GM12878 (cell line): Measurements from ENCODE around the gene CNTRL. TPM values are rescaled to one million over a fixed set of nuclear protein-coding genes. Genes with fewer than 3 reads are reported as not detected.

ENCODE experiments used
- ATAC-seq: fragments of 200-7000 bp; cut with Tn5 transposase; 3 replicates; pipeline ENCODE4 v1.9.1; 2020; ENCODE audit warnings: mild to moderate bottlenecking, moderate library complexity
- BruUV-seq: library from RNA; stranded (reverse); fragments of 400-500 nt; replicated peaks from 2 replicates; lab custom pipeline; 2021; lab: Mats Ljungman, UMichigan
- CTCF ChIA-PET: fragments of 300-600 bp; sonication (Branson Sonifier 250); formaldehyde crosslinking; extraction: SDS; loops from one replicate; lab custom pipeline; 2021; ENCODE audit warnings: inconsistent platforms; lab: Yijun Ruan, JAX
- POLR2A ChIA-PET: fragments of 350-600 bp; formaldehyde crosslinking; extraction: SDS; loops from one replicate; lab custom pipeline; 2021; ENCODE audit warnings: inconsistent platforms; lab: Charles Lee
- RAD21 ChIA-PET: fragments of 300-600 bp; sonication (Branson Sonifier 250); formaldehyde crosslinking; loops from one replicate; lab custom pipeline; 2023; ENCODE audit warnings: antibody characterized with exemption; ENCODE audit not compliant: unreplicated experiment; lab: Charles Lee
- SMC1A ChIA-PET: fragments of 300-600 bp; sonication (Branson Sonifier 250); formaldehyde crosslinking; loops from one replicate; lab custom pipeline; 2023; ENCODE audit not compliant: unreplicated experiment, uncharacterized antibody; lab: Charles Lee
- DNase-seq: peaks from one replicate; pipeline ENCODE4 v3.0.0-alpha.2; 2011; ENCODE audit warnings: low read depth, low spot score
- FAIRE-seq: peaks from 3 replicates; lab custom pipeline; 2011; peaks lifted over from hg19 to GRCh38; lab: Jason Lieb, UNC
- H2AFZ ChIP-seq: 2 replicates; pipeline ENCODE4 v1.6.0; 2011; ENCODE audit warnings: low read depth, low read length, control low read depth; ENCODE audit not compliant: control insufficient read depth
- H3K27ac ChIP-seq: 2 replicates; pipeline ENCODE4 v1.5.1; 2011; ENCODE audit warnings: control low read depth; ENCODE audit not compliant: control insufficient read depth, insufficient read depth
- H3K27me3 ChIP-seq, 2 experiments: replicated peaks in 1 of 2; 2 replicates each; pipeline versions ENCODE4 v1.6.0 to v1.6.1; 2011; ENCODE audit warnings: low read length in 1 of 2; ENCODE audit not compliant: control insufficient read depth in 2 of 2, insufficient read depth in 2 of 2
- H3K36me3 ChIP-seq, 2 experiments: 2 replicates each; pipeline ENCODE4 v1.5.1; 2011; ENCODE audit warnings: low read length in 1 of 2; ENCODE audit not compliant: control insufficient read depth in 2 of 2, insufficient read depth in 2 of 2
- H3K4me1 ChIP-seq: 2 replicates; pipeline ENCODE4 v1.6.1; 2011; ENCODE audit warnings: mild to moderate bottlenecking, low read length, moderate library complexity, mixed read lengths; ENCODE audit not compliant: control insufficient read depth, insufficient read depth
- H3K4me2 ChIP-seq: 2 replicates; pipeline ENCODE4 v1.6.0; 2011; ENCODE audit warnings: control low read depth; ENCODE audit not compliant: control insufficient read depth, insufficient read depth
- H3K4me3 ChIP-seq: fragments of 200-600 bp; sonication (generic); 2 replicates; pipeline ENCODE4 v1.5.1; 2016
- H3K79me2 ChIP-seq: 2 replicates; pipeline ENCODE4 v1.6.0; 2011; ENCODE audit warnings: low read length; ENCODE audit not compliant: control insufficient read depth, insufficient read depth
- H3K9ac ChIP-seq: 2 replicates; pipeline ENCODE4 v1.8.0; 2011; ENCODE audit warnings: low read length, control low read depth, mixed read lengths; ENCODE audit not compliant: control insufficient read depth, insufficient read depth
- H3K9me3 ChIP-seq: replicated peaks from 3 replicates; pipeline ENCODE4 v1.5.1; 2011; ENCODE audit warnings: mild to moderate bottlenecking, low read length; ENCODE audit not compliant: control insufficient read depth, insufficient read depth
- H4K20me1 ChIP-seq: 2 replicates; pipeline ENCODE4 v1.6.0; 2011; ENCODE audit not compliant: control insufficient read depth, insufficient read depth
- ATF2 ChIP-seq: IDR thresholded peaks from 2 replicates; pipeline ENCODE4 v1.6.1; 2012; ENCODE audit warnings: low read length, inconsistent platforms
- BCL3 ChIP-seq: IDR thresholded peaks from 2 replicates; pipeline ENCODE4 v1.6.1; 2011; ENCODE audit warnings: borderline replicate concordance, low read depth, mild to moderate bottlenecking, moderate library complexity, low read length; ENCODE audit not compliant: insufficient read depth, poor library complexity, severe bottlenecking
- BCLAF1 ChIP-seq: fragments of 450-650 bp; IDR thresholded peaks from 2 replicates; pipeline ENCODE4 v1.6.1; 2017; ENCODE audit warnings: antibody characterized with exemption, mild to moderate bottlenecking, moderate library complexity
- CBFB ChIP-seq: IDR thresholded peaks from 2 replicates; pipeline ENCODE4 v1.6.1; 2016; ENCODE audit warnings: antibody characterized with exemption, low read depth
- CBX3 ChIP-seq: fragments of 200-600 bp; sonication (generic); IDR thresholded peaks from 2 replicates; pipeline ENCODE4 v1.6.1; 2016; ENCODE audit warnings: low read depth, borderline replicate concordance
- EED ChIP-seq: sonication (generic); IDR thresholded peaks from 2 replicates; pipeline ENCODE4 v1.6.1; 2016; ENCODE audit warnings: antibody characterized with exemption, low read depth
- GATAD2B ChIP-seq: fragments of 450-650 bp; conservative IDR thresholded peaks from 2 replicates; pipeline ENCODE4 v1.6.1; 2017; ENCODE audit warnings: low read depth, mild to moderate bottlenecking, moderate library complexity
- IKZF1 ChIP-seq: fragments of 450-650 bp; conservative IDR thresholded peaks from 2 replicates; pipeline ENCODE4 v1.6.1; 2017; ENCODE audit warnings: antibody characterized with exemption, mild to moderate bottlenecking
- PBX3 ChIP-seq: IDR thresholded peaks from 2 replicates; pipeline ENCODE4 v1.6.1; 2011; ENCODE audit warnings: mild to moderate bottlenecking, low read depth, low read length, moderate library complexity; ENCODE audit not compliant: insufficient replicate concordance
- RAD21 ChIP-seq: IDR thresholded peaks from 2 replicates; pipeline ENCODE4 v1.6.1; 2011; ENCODE audit warnings: mild to moderate bottlenecking, low read depth, low read length, moderate library complexity; ENCODE audit not compliant: insufficient read depth
- USF1 ChIP-seq: IDR thresholded peaks from 2 replicates; pipeline ENCODE4 v1.6.1; 2011; ENCODE audit warnings: borderline replicate concordance, low read depth, mild to moderate bottlenecking, moderate library complexity, mixed read lengths, low read length; ENCODE audit not compliant: insufficient read depth; ENCODE audit errors: extremely low read length
- YY1 ChIP-seq: IDR thresholded peaks from 2 replicates; pipeline ENCODE4 v1.6.1; 2011; ENCODE audit warnings: low read depth, mild to moderate bottlenecking, low read length
- WGBS: methylation state at CpG from one replicate; pipeline ENCODE4 v1.1.6; 2016; ENCODE audit warnings: low lambda C conversion rate; ENCODE audit not compliant: insufficient replicate concordance, insufficient coverage; ENCODE audit errors: missing lambda C conversion rate; 5-methylcytosine and 5-hydroxymethylcytosine counted together
- in situ Hi-C: fragments of 300-500 bp; cut with MboI; formaldehyde crosslinking; loops from 9 replicates; pipeline ENCODE4 v1.14.3; 2018; ENCODE audit warnings: mixed read lengths
- intact Hi-C: fragments of 100-400 bp; cut with micrococcal nuclease; formaldehyde crosslinking; loops from one replicate; pipeline ENCODE4 v1.14.2; 2022; ENCODE audit not compliant: unreplicated experiment
- polyA plus RNA-seq, 11 experiments: library from polyadenylated mRNA; depleted of rRNA in 4 of 11; unstranded in 6 of 11; stranded (reverse) in 5 of 11; fragments of >200 nt; fragmentation: Nextera tagmentation in 4 of 11; fragmentation: Illumina TruSeq in 1 of 11; extraction: Ambion mirVana in 4 of 11; extraction: Trizol in 1 of 11; gene quantifications; 1 replicate in 1 of 11; 2 replicates in 10 of 11; pipeline versions ENCODE4 v1.2.1 to v1.2.3, GENCODE V29; 2011 to 2016; ENCODE audit warnings: inconsistent platforms in 2 of 11, missing spikeins in 2 of 11, low read depth in 1 of 11
- total RNA-seq, 4 experiments: library from RNA; depleted of rRNA in 3 of 4; stranded (reverse); fragments of >200 nt in 3 of 4; fragmentation: Illumina TruSeq in 1 of 4; extraction: Trizol in 1 of 4; gene quantifications; 2 replicates each; pipeline versions ENCODE4 v1.2.1 to v1.2.3, GENCODE V29; 2013 to 2021

CNTRL gene
- total and polyA plus RNA-seq, 10 of the 15 experiments (the other 5 are each of a cell fraction or from before 2014, with no cell fraction given), result 20.0 to 65.4 (median 38.8) TPM

GRCh38 chr9:121150188-121150587 is 75.4 kb downstream of the CNTRL start (continued):
- TF ChIP-seq BCL3 (no peak), IKZF1 (no peak), CBX3 (no peak)

- no TSS peak for BruUV-seq
- Histone ChIP-seq H3K79me2 (no peaks in the 10 kb centered on the region), H3K4me3 (no peak overlapping the region), H3K4me1 (peaks cover 11% of the 10 kb centered on the region), H4K20me1 (no peaks in the 10 kb centered on the region), H3K27ac (no peak overlapping the region), H3K27me3 (no peaks in the 10 kb centered on the region), H3K4me2 (no peak overlapping the region), H2AFZ (no peak overlapping the region), H3K9me3 (no peaks in the 10 kb centered on the region), H3K36me3 (peaks cover 11 to 39% of the 10 kb centered on the region in 2 experiments), H3K9ac (no peak overlapping the region)
- intact Hi-C loops (loop anchor here (10.0 kb wide), 1 partner anchor 169 kb away; no protein-coding TSS in a partner anchor), in situ Hi-C loops (no loop called here)
- POLR2A ChIA-PET, result no interaction called here
- ATAC-seq, result no peak
- no peak for DNase-seq
- RAD21 ChIA-PET, result no interaction called here
- FAIRE-seq, result no peak
- CTCF ChIA-PET, result interaction anchor here (2.2 kb wide), 1 partner anchor 172 kb away, joined by 4 read pairs; no protein-coding TSS in a partner anchor
- WGBS, result 87% methylated on average over 1 of the region's 1 CpG
- SMC1A ChIA-PET, result interaction anchor here (1.4 kb wide), 1 partner anchor 9 kb away, joined by 3 read pairs; no protein-coding TSS in a partner anchor
- TF ChIP-seq CBFB (no peak), YY1 (no peak), CBX3 (no peak), BCL3 (no peak), ATF2 (no peak), BCLAF1 (no peak), EED (no peak), USF1 (no peak), PBX3 (no peak), GATAD2B (no peak), RAD21 (no peak)
These were observed 78.9 kb downstream of the CNTRL start for GRCh38 chr9:121153642-121154041.
